BE2C (cell line): ENCODE measurements around the gene PHETA2.
"Not testable (repeated sequence)": the region's sequence is repeated elsewhere in the genome, so short reads cannot be mapped to it uniquely, and the experiment has no call there.

Source experiments
- DNase-seq: peaks from one replicate; pipeline ENCODE4 v3.0.0-alpha.2; 2020
- H3K27me3 ChIP-seq: fragments of 250-450 bp; sonication (Bioruptor Pico); 2 replicates; pipeline ENCODE4 v1.5.1; 2020; ENCODE audit warnings: mild to moderate bottlenecking
- H3K36me3 ChIP-seq: fragments of 250-450 bp; sonication (Bioruptor Pico); 2 replicates; pipeline ENCODE4 v1.5.1; 2020; ENCODE audit warnings: mild to moderate bottlenecking
- H3K4me1 ChIP-seq: fragments of 250-450 bp; sonication (Bioruptor Pico); 2 replicates; pipeline ENCODE4 v1.5.1; 2020
- H3K4me3 ChIP-seq: 2 replicates; pipeline ENCODE4 v1.5.1; 2011; ENCODE audit warnings: low read depth, low read length
- H3K9me3 ChIP-seq: fragments of 250-450 bp; sonication (Bioruptor Pico); 2 replicates; pipeline ENCODE4 v1.5.1; 2020
- TF ChIP-seq, protein P1 (sequence below): IDR thresholded peaks from 2 replicates; pipeline ENCODE4 v1.5.1; 2012; ENCODE audit warnings: mild to moderate bottlenecking, low read depth, low read length

The PHETA2 gene

GRCh38 chr22:42127606-42128005, 53.6 kb downstream of the PHETA2 start:
- Histone ChIP-seq H3K4me1 (no peaks in the 10 kb centered on the region), H3K9me3 (no peaks in the 10 kb centered on the region), H3K36me3 (no peaks in the 10 kb centered on the region), H3K27me3 (no peaks in the 10 kb centered on the region), H3K4me3 (no peak overlapping the region)
- TF ChIP-seq, protein P1, sequence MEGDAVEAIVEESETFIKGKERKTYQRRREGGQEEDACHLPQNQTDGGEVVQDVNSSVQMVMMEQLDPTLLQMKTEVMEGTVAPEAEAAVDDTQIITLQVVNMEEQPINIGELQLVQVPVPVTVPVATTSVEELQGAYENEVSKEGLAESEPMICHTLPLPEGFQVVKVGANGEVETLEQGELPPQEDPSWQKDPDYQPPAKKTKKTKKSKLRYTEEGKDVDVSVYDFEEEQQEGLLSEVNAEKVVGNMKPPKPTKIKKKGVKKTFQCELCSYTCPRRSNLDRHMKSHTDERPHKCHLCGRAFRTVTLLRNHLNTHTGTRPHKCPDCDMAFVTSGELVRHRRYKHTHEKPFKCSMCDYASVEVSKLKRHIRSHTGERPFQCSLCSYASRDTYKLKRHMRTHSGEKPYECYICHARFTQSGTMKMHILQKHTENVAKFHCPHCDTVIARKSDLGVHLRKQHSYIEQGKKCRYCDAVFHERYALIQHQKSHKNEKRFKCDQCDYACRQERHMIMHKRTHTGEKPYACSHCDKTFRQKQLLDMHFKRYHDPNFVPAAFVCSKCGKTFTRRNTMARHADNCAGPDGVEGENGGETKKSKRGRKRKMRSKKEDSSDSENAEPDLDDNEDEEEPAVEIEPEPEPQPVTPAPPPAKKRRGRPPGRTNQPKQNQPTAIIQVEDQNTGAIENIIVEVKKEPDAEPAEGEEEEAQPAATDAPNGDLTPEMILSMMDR: no peak
- no peak for DNase-seq

- not testable (repeated sequence) for H3K4me3 ChIP-seq, DNase-seq, H3K27me3 ChIP-seq, H3K9me3 ChIP-seq, H3K36me3 ChIP-seq, H3K4me1 ChIP-seq
Measured at GRCh38 chr22:42128007-42128406, 54.0 kb downstream of the PHETA2 start.
